HCT116 (cell line): Measurements from ENCODE around the gene LRRC51. TPM values are rescaled to one million over a fixed set of nuclear protein-coding genes. Genes with fewer than 3 reads are reported as not detected.

Experiments used
- ATAC-seq: fragments of 200-7000 bp; cut with Tn5 transposase; 2 replicates; pipeline ENCODE4 v1.9.1; 2020; ENCODE audit warnings: mild to moderate bottlenecking, moderate library complexity
- BruUV-seq: library from RNA; stranded (reverse); fragments of 400-500 nt; replicated peaks from 2 replicates; lab custom pipeline; 2021; lab: Mats Ljungman, UMichigan
- CTCF ChIA-PET: fragments of 300-600 bp; sonication (Branson Sonifier 250); formaldehyde crosslinking; loops from one replicate; lab custom pipeline; 2021; ENCODE audit warnings: antibody characterized with exemption; lab: Charles Lee
- POLR2A ChIA-PET: fragments of 300-600, 350-600 bp; sonication (Branson Sonifier 250); formaldehyde crosslinking; loops from one replicate; lab custom pipeline; 2021; ENCODE audit warnings: antibody characterized with exemption; lab: Charles Lee
- RAD21 ChIA-PET, 2 experiments: fragments of 300-600 bp; sonication (Branson Sonifier 250); formaldehyde crosslinking; loops; one replicate each; lab custom pipeline; 2023; ENCODE audit warnings: low total read pairs in 2 of 2; ENCODE audit not compliant: uncharacterized antibody in 2 of 2, unreplicated experiment in 2 of 2, low non-redundant PET in 1 of 2; lab: Charles Lee
- DNase-seq: peaks from one replicate; pipeline ENCODE4 v3.0.0-alpha.2; 2010; ENCODE audit warnings: low read depth, low spot score
- H2AFZ ChIP-seq: fragments of 200-600 bp; shearing (Covaris generic), sonication (generic); 2 replicates; pipeline ENCODE4 v1.6.1; 2017; ENCODE audit warnings: low read depth, mixed run types, mixed read lengths, antibody characterized with exemption, low read length; ENCODE audit not compliant: poor library complexity, severe bottlenecking
- H3K27ac ChIP-seq: 2 replicates; pipeline ENCODE4 v1.5.1; 2012; ENCODE audit warnings: low read depth, low read length
- H3K27me3 ChIP-seq: fragments of 200-600 bp; sonication (generic); 2 replicates; pipeline ENCODE4 v1.6.1; 2016; ENCODE audit warnings: mixed run types, low read length, mixed read lengths; ENCODE audit not compliant: insufficient read depth
- H3K36me3 ChIP-seq, 2 experiments: fragments of 200-500 bp in 1 of 2; fragments of 200-600 bp in 1 of 2; sonication (Bioruptor generic) in 1 of 2; sonication (generic) in 1 of 2; 2 replicates each; pipeline versions ENCODE4 v1.5.1 to v1.6.1; 2014 to 2016; ENCODE audit warnings: low read length in 2 of 2, inconsistent platforms in 1 of 2, mixed read lengths in 1 of 2, mixed run types in 1 of 2; ENCODE audit not compliant: insufficient read depth in 2 of 2, control insufficient read depth in 1 of 2
- H3K4me1 ChIP-seq, 2 experiments: fragments of 200-600 bp in 1 of 2; sonication (generic) in 1 of 2; 2 replicates each; pipeline versions ENCODE4 v1.5.1 to v1.6.1; 2012 to 2017; ENCODE audit warnings: low read length in 2 of 2, inconsistent platforms in 1 of 2, mild to moderate bottlenecking in 1 of 2, mixed read lengths in 1 of 2, mixed run types in 1 of 2, moderate library complexity in 1 of 2; ENCODE audit not compliant: insufficient read depth in 2 of 2, control insufficient read depth in 1 of 2
- H3K4me2 ChIP-seq: fragments of 200-600 bp; sonication (generic); 2 replicates; pipeline ENCODE4 v1.6.1; 2017; ENCODE audit warnings: mixed run types, low read length, mixed read lengths
- H3K4me3 ChIP-seq, 2 experiments: fragments of 200-600 bp in 1 of 2; sonication (generic) in 1 of 2; replicated peaks in 1 of 2; 2 replicates each; pipeline ENCODE4 v1.5.1; 2011 to 2016; ENCODE audit warnings: low read length in 2 of 2, control low read depth in 1 of 2, low read depth in 1 of 2, mild to moderate bottlenecking in 1 of 2, mixed read lengths in 1 of 2, mixed run types in 1 of 2
- H3K79me2 ChIP-seq: fragments of 200-600 bp; sonication (generic); 2 replicates; pipeline ENCODE4 v1.6.1; 2017; ENCODE audit warnings: mild to moderate bottlenecking, mixed run types, low read length, moderate library complexity, mixed read lengths; ENCODE audit not compliant: insufficient read depth
- H3K9ac ChIP-seq: fragments of 200-600 bp; sonication (generic); 2 replicates; pipeline ENCODE4 v1.6.1; 2016; ENCODE audit warnings: low read length, mixed read lengths
- H3K9me2 ChIP-seq: fragments of 200-600 bp; sonication (generic), shearing (Covaris generic); 2 replicates; pipeline ENCODE4 v1.6.1; 2017; ENCODE audit warnings: mixed run types, mild to moderate bottlenecking, moderate library complexity; ENCODE audit not compliant: insufficient read depth
- H3K9me3 ChIP-seq, 2 experiments: fragments of 200-500 bp in 1 of 2; fragments of 200-600 bp in 1 of 2; sonication (Bioruptor generic) in 1 of 2; sonication (generic) in 1 of 2; 2 replicates each; pipeline ENCODE4 v1.6.1; 2014 to 2017; ENCODE audit warnings: low read length in 2 of 2, mixed read lengths in 2 of 2, inconsistent platforms in 1 of 2, low read depth in 1 of 2, mild to moderate bottlenecking in 1 of 2, mixed run types in 1 of 2, moderate library complexity in 1 of 2; ENCODE audit not compliant: control insufficient read depth in 1 of 2, insufficient read depth in 1 of 2
- H4K20me1 ChIP-seq: fragments of 200-600 bp; sonication (generic), shearing (Covaris generic); 2 replicates; pipeline ENCODE4 v1.6.1; 2017; ENCODE audit warnings: mixed run types, mild to moderate bottlenecking, moderate library complexity; ENCODE audit not compliant: insufficient read depth
- ATF3 ChIP-seq: IDR thresholded peaks from 2 replicates; pipeline ENCODE4 v1.6.1; 2012
- CBX3 ChIP-seq: IDR thresholded peaks from 2 replicates; pipeline ENCODE4 v1.6.1; 2012; ENCODE audit warnings: low read depth
- CEBPB ChIP-seq: IDR thresholded peaks from 2 replicates; pipeline ENCODE4 v1.6.1; 2012; ENCODE audit warnings: low read depth
- CTCF ChIP-seq, 3 experiments: fragments of 200-600 bp in 1 of 3; sonication (generic) in 1 of 3; IDR thresholded peaks in 2 of 3; conservative IDR thresholded peaks in 1 of 3; 2 replicates each; pipeline ENCODE4 v1.5.1; 2012 to 2017; ENCODE audit warnings: low read depth in 2 of 3, low read length in 2 of 3, antibody characterized with exemption in 1 of 3, borderline replicate concordance in 1 of 3, control low read depth in 1 of 3, mild to moderate bottlenecking in 1 of 3, mixed read lengths in 1 of 3, mixed run types in 1 of 3, moderate library complexity in 1 of 3; ENCODE audit not compliant: insufficient read depth in 1 of 3
- ELF1 ChIP-seq: IDR thresholded peaks from 2 replicates; pipeline ENCODE4 v1.6.1; 2012; ENCODE audit warnings: low read depth, borderline replicate concordance
- EZH2 ChIP-seq: fragments of 200-600 bp; sonication (generic); IDR thresholded peaks from 2 replicates; pipeline ENCODE4 v1.6.1; 2017; ENCODE audit warnings: antibody characterized with exemption, mixed run types
- JUND ChIP-seq: IDR thresholded peaks from 2 replicates; pipeline ENCODE4 v1.6.1; 2012
- MAX ChIP-seq: IDR thresholded peaks from 2 replicates; pipeline ENCODE4 v1.6.1; 2012
- POLR2A ChIP-seq: IDR thresholded peaks from 2 replicates; pipeline ENCODE4 v1.7.0; 2011; ENCODE audit warnings: borderline replicate concordance; ENCODE audit not compliant: insufficient read depth, insufficient read length; ENCODE audit errors: extremely low read depth
- POLR2AphosphoS5 ChIP-seq: IDR thresholded peaks from 2 replicates; pipeline ENCODE4 v1.6.1; 2011; ENCODE audit warnings: mild to moderate bottlenecking, low read depth, low read length, moderate library complexity
- RAD21 ChIP-seq: IDR thresholded peaks from 2 replicates; pipeline ENCODE4 v1.6.1; 2012; ENCODE audit warnings: low read depth, mild to moderate bottlenecking
- REST ChIP-seq: IDR thresholded peaks from 2 replicates; pipeline ENCODE4 v1.6.1; 2012; ENCODE audit warnings: low read depth
- SIN3A ChIP-seq: IDR thresholded peaks from 2 replicates; pipeline ENCODE4 v1.6.1; 2012; ENCODE audit warnings: low read depth
- SRF ChIP-seq: IDR thresholded peaks from 2 replicates; pipeline ENCODE4 v1.6.1; 2012; ENCODE audit warnings: low read depth
- TCF7L2 ChIP-seq: IDR thresholded peaks from 2 replicates; pipeline ENCODE4 v1.7.0; 2011; ENCODE audit warnings: borderline replicate concordance, inconsistent platforms; ENCODE audit not compliant: insufficient read depth, insufficient read length; ENCODE audit errors: extremely low read depth
- YY1 ChIP-seq: IDR thresholded peaks from 2 replicates; pipeline ENCODE4 v1.6.1; 2011; ENCODE audit warnings: low read length, low read depth, moderate library complexity, mild to moderate bottlenecking; ENCODE audit not compliant: insufficient replicate concordance; ENCODE audit errors: extremely low read depth
- ZBTB33 ChIP-seq: IDR thresholded peaks from 2 replicates; pipeline ENCODE4 v1.6.1; 2011; ENCODE audit warnings: mild to moderate bottlenecking, low read length, moderate library complexity; ENCODE audit not compliant: insufficient replicate concordance; ENCODE audit errors: extremely low read depth
- ZFX ChIP-seq: fragments of 450-650 bp; IDR thresholded peaks from 2 replicates; pipeline ENCODE4 v1.6.1; 2017
- ZNF274 ChIP-seq: fragments of 200-500 bp; sonication (Bioruptor generic); IDR thresholded peaks from 2 replicates; pipeline ENCODE4 v1.6.1; 2014; ENCODE audit warnings: mild to moderate bottlenecking, low read depth, low read length, inconsistent platforms
- intact Hi-C: fragments of 100-400 bp; cut with micrococcal nuclease; formaldehyde crosslinking; loops from 2 replicates; pipeline ENCODE4 v1.10.0; 2022
- total RNA-seq: library from RNA; stranded (reverse); gene quantifications from one replicate; pipeline ENCODE4 v1.2.1, GENCODE V29; 2021; ENCODE audit not compliant: unreplicated experiment

Gene LRRC51
- total RNA-seq, 1 experiment from 2014 or later = 10.8 TPM

GRCh38 chr11:72067266-72067665, 13.4 kb upstream of the LRRC51 start:
- peaks cover 86% of the 10 kb centered on the region for H3K79me2 ChIP-seq
- no peak overlapping the region for H2AFZ ChIP-seq
- no peaks in the 10 kb centered on the region for H4K20me1 ChIP-seq
- TF ChIP-seq EZH2 (no peak), MAX (no peak), ATF3 (no peak), ELF1 (no peak), CTCF (IDR thresholded peaks at IDR 0.05 in 2 of 3, conservative IDR thresholded peaks at IDR 0.05 in 1 of 3; ENCODE audit: borderline replicate concordance in 1 of 3, insufficient read depth in 1 of 3, low read depth in 2 of 3, low read length in 2 of 3) (no peak), ZFX (no peak), POLR2AphosphoS5 (no peak), SIN3A (no peak), YY1 (no peak), ZNF274 (no peak), CBX3 (no peak), JUND (no peak), TCF7L2 (no peak), ZBTB33 (no peak), POLR2A (no peak), SRF (no peak), REST (no peak), CEBPB (no peak), RAD21 (no peak)
- no peaks in the 10 kb centered on the region for H3K9me3 ChIP-seq
- CTCF ChIA-PET = interaction anchor here (1.0 to 1.5 kb wide), 3 partner anchors 10 to 42 kb away, joined by 3 to 5 read pairs (median 3); no protein-coding TSS in a partner anchor
- DNase-seq (no peak), ATAC-seq (no peak)
- no peak overlapping the region for H3K4me2 ChIP-seq
- POLR2A ChIA-PET = interaction anchor here (1.2 kb wide), 1 partner anchor 10 kb away, joined by 3 read pairs; no protein-coding TSS in a partner anchor
- peaks cover 2 to 7% of the 10 kb centered on the region in 2 experiments; a peak in 3 of 4 replicates for H3K36me3 ChIP-seq
- no peaks in the 10 kb centered on the region for H3K9me2 ChIP-seq
- H3K27ac ChIP-seq = no peak overlapping the region
- no peak overlapping the region for H3K9ac ChIP-seq
- H3K4me3 ChIP-seq = no peak overlapping the region
- RAD21 ChIA-PET = no interaction called here
- peaks cover 33 to 34% of the 10 kb centered on the region in 2 experiments for H3K4me1 ChIP-seq
- intact Hi-C loops = no loop called here
- H3K27me3 ChIP-seq = no peaks in the 10 kb centered on the region
- BruUV-seq = no TSS peak
